ENCODE measurements around the gene TTLL8.

TTLL8 gene

DNA sequence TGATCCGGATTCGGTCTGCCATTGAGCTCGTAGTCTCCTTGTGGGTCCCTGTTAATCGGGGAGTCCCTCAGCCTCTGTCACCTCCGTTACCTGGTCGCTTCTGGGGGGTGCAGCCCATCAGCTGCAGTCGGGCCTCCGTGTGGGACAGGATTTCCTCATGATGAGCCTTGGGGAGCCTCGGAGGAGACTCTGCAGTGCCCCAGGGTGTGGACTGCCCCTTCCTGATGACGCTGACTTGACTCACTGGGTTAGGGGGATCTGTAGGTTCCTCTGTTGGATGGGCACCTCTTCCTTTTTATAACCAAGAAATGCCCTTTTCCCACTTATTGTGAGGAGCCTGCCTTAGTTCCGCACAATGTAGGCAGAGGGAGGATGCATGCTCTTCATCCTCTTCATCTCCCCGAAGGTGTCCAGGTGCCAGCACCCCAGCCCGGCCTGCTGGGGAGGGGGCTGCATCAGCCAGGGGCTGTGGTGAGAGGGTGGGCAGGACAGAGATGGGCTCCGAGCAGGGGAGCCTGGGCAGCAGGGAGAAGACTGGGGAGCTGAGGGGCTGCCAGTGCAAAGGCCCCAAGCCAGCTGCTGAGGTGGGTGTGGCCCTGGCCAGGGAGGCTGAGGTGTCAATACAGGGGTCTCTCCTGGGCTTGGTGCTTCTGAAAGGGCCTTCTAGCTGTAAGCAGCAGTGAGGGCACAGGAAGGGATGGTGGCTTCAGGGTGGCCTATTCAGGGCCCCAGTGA lies 13.5 kb upstream of the TTLL8 start:
- peak; percentile 8 for DNase-seq (ENCODE audit: low read depth)
- TF ChIP-seq, protein P1, sequence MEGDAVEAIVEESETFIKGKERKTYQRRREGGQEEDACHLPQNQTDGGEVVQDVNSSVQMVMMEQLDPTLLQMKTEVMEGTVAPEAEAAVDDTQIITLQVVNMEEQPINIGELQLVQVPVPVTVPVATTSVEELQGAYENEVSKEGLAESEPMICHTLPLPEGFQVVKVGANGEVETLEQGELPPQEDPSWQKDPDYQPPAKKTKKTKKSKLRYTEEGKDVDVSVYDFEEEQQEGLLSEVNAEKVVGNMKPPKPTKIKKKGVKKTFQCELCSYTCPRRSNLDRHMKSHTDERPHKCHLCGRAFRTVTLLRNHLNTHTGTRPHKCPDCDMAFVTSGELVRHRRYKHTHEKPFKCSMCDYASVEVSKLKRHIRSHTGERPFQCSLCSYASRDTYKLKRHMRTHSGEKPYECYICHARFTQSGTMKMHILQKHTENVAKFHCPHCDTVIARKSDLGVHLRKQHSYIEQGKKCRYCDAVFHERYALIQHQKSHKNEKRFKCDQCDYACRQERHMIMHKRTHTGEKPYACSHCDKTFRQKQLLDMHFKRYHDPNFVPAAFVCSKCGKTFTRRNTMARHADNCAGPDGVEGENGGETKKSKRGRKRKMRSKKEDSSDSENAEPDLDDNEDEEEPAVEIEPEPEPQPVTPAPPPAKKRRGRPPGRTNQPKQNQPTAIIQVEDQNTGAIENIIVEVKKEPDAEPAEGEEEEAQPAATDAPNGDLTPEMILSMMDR (IDR thresholded peaks at IDR 0.05; ENCODE audit: insufficient read depth, low read depth, low read length, missing control alignments), result no peak
- no peak overlapping the region for H3K4me3 ChIP-seq (ENCODE audit: low read length)

GRCh38 chr22:50070366-50070765 lies 12.3 kb upstream of the TTLL8 start:
- DNase-seq (ENCODE audit: low read depth), result no peak
- TF ChIP-seq, protein P1 (IDR thresholded peaks at IDR 0.05; ENCODE audit: insufficient read depth, low read depth, low read length, missing control alignments), result no peak
- no peak overlapping the region for H3K4me3 ChIP-seq (ENCODE audit: low read length)

GRCh38 chr22:50068096-50068495 lies 10.0 kb upstream of the TTLL8 start:
- H3K4me3 ChIP-seq (ENCODE audit: low read length), result no peak overlapping the region
- DNase-seq (ENCODE audit: low read depth), result no peak
- TF ChIP-seq, protein P1 (IDR thresholded peaks at IDR 0.05; ENCODE audit: insufficient read depth, low read depth, low read length, missing control alignments), result no peak

- DNase-seq (ENCODE audit: low read depth), result no peak
- TF ChIP-seq, protein P1 (IDR thresholded peaks at IDR 0.05; ENCODE audit: insufficient read depth, low read depth, low read length, missing control alignments), result no peak
- no peak overlapping the region for H3K4me3 ChIP-seq (ENCODE audit: low read length)
Measured at GRCh38 chr22:50067244-50067643, 9.1 kb upstream of the TTLL8 start.

- H3K4me3 ChIP-seq (ENCODE audit: low read length), result no peak overlapping the region
- DNase-seq (ENCODE audit: low read depth), result no peak
- TF ChIP-seq, protein P1 (IDR thresholded peaks at IDR 0.05; ENCODE audit: insufficient read depth, low read depth, low read length, missing control alignments), result no peak
Measured at GRCh38 chr22:50064453-50064852, 6.4 kb upstream of the TTLL8 start.

- TF ChIP-seq, protein P1 (IDR thresholded peaks at IDR 0.05; ENCODE audit: insufficient read depth, low read depth, low read length, missing control alignments), result no peak
- no peak for DNase-seq (ENCODE audit: low read depth)
- H3K4me3 ChIP-seq (ENCODE audit: low read length), result no peak overlapping the region
Measured at GRCh38 chr22:50063589-50064393, 5.7 kb upstream of the TTLL8 start.

Measured in epithelial cell of esophagus (primary cell).